Endothelial cell of umbilical vein (primary cell): ENCODE results near the gene HNMT. TPM values are rescaled to one million over a fixed set of nuclear protein-coding genes. Genes with fewer than 3 reads are reported as not detected.

Experiments
- BruUV-seq: library from RNA; stranded (reverse); fragments of 400-500 nt; replicated peaks from 2 replicates; lab custom pipeline; 2021; lab: Mats Ljungman, UMichigan
- CTCF ChIA-PET: fragments of 300-600, 350-600 bp; sonication (Branson Sonifier 250); formaldehyde crosslinking; loops from one replicate; lab custom pipeline; 2021; ENCODE audit warnings: antibody characterized with exemption, inconsistent platforms; lab: Charles Lee
- POLR2A ChIA-PET: fragments of 300-600, 350-600 bp; sonication (Branson Sonifier 250); formaldehyde crosslinking; loops from one replicate; lab custom pipeline; 2021; ENCODE audit warnings: antibody characterized with exemption, inconsistent platforms; lab: Charles Lee
- DNase-seq: peaks from one replicate; pipeline ENCODE4 v3.0.0-alpha.2; 2011; ENCODE audit warnings: low read depth, low spot score
- FAIRE-seq: peaks from 2 replicates; lab custom pipeline; 2011; peaks lifted over from hg19 to GRCh38; lab: Jason Lieb, UNC
- H2AFZ ChIP-seq: 2 replicates; pipeline ENCODE4 v1.6.0; 2012; ENCODE audit warnings: low read depth, low read length, control low read depth, inconsistent platforms
- H3K27ac ChIP-seq: 2 replicates; pipeline ENCODE4 v1.5.1; 2011; ENCODE audit warnings: low read depth, mild to moderate bottlenecking, control low read depth, low read length, moderate library complexity; ENCODE audit not compliant: insufficient read depth
- H3K27me3 ChIP-seq, 2 experiments: 2 replicates each; pipeline versions ENCODE4 v1.6.0 to v1.6.1; 2011; ENCODE audit warnings: low read length in 2 of 2, mixed read lengths in 1 of 2; ENCODE audit not compliant: control insufficient read depth in 2 of 2, insufficient read depth in 2 of 2
- H3K36me3 ChIP-seq, 2 experiments: 2 replicates in 1 of 2; 3 replicates in 1 of 2; pipeline ENCODE4 v1.5.1; 2011; ENCODE audit warnings: low read length in 2 of 2, mild to moderate bottlenecking in 1 of 2, moderate library complexity in 1 of 2; ENCODE audit not compliant: control insufficient read depth in 2 of 2, insufficient read depth in 2 of 2; ENCODE audit errors: extremely low read depth in 1 of 2
- H3K4me1 ChIP-seq: 3 replicates; pipeline ENCODE4 v1.5.1; 2011; ENCODE audit warnings: mild to moderate bottlenecking, low read length; ENCODE audit not compliant: control insufficient read depth, insufficient read depth; ENCODE audit errors: extremely low read depth
- H3K4me2 ChIP-seq: 2 replicates; pipeline ENCODE4 v1.6.1; 2011; ENCODE audit warnings: low read length, control low read depth, mixed read lengths; ENCODE audit not compliant: insufficient read depth
- H3K4me3 ChIP-seq, 3 experiments: fragments of 200-600 bp in 1 of 3; sonication (generic), shearing (Covaris generic) in 1 of 3; replicated peaks in 1 of 3; 2 replicates each; pipeline ENCODE4 v1.5.1; 2011 to 2016; ENCODE audit warnings: control low read depth in 3 of 3, low read length in 3 of 3, mild to moderate bottlenecking in 2 of 3, inconsistent platforms in 1 of 3, low read depth in 1 of 3, moderate library complexity in 1 of 3; ENCODE audit not compliant: insufficient read depth in 1 of 3
- H3K79me2 ChIP-seq: 2 replicates; pipeline ENCODE4 v1.6.0; 2012; ENCODE audit warnings: low read length, inconsistent platforms; ENCODE audit not compliant: control insufficient read depth, insufficient read depth
- H3K9ac ChIP-seq: replicated peaks from 2 replicates; pipeline ENCODE3; 2011; ENCODE audit warnings: low read length, control low read depth; ENCODE audit not compliant: insufficient read depth; ENCODE audit errors: extremely low read depth
- H3K9me1 ChIP-seq: replicated peaks from 3 replicates; pipeline ENCODE4 v1.6.0; 2011; ENCODE audit warnings: mild to moderate bottlenecking, low read length; ENCODE audit not compliant: control insufficient read depth, insufficient read depth; ENCODE audit errors: extremely low read depth
- H3K9me3 ChIP-seq: replicated peaks from 2 replicates; pipeline ENCODE4 v1.5.1; 2012; ENCODE audit warnings: low read length, inconsistent platforms; ENCODE audit not compliant: control insufficient read depth, insufficient read depth
- H4K20me1 ChIP-seq: replicated peaks from 2 replicates; pipeline ENCODE3; 2011; ENCODE audit warnings: mild to moderate bottlenecking, low read length; ENCODE audit not compliant: control insufficient read depth, insufficient read depth; ENCODE audit errors: extremely low read depth
- EZH2 ChIP-seq: IDR thresholded peaks from 2 replicates; pipeline ENCODE4 v1.6.1; 2012; ENCODE audit warnings: borderline replicate concordance, low read depth, mild to moderate bottlenecking, moderate library complexity, low read length, inconsistent platforms; ENCODE audit not compliant: severe bottlenecking
- FOS ChIP-seq: IDR thresholded peaks from 2 replicates; pipeline ENCODE4 v1.6.1; 2011; ENCODE audit warnings: mild to moderate bottlenecking, low read length, moderate library complexity, borderline replicate concordance; ENCODE audit not compliant: insufficient read depth
- GATA2 ChIP-seq: IDR thresholded peaks from 2 replicates; pipeline ENCODE4 v1.7.0; 2011; ENCODE audit warnings: low read depth, mild to moderate bottlenecking, moderate library complexity, mixed read lengths, low read length; ENCODE audit not compliant: insufficient read length, insufficient read depth
- JUN ChIP-seq: IDR thresholded peaks from 2 replicates; pipeline ENCODE4 v1.6.1; 2011; ENCODE audit warnings: borderline replicate concordance, low read depth; ENCODE audit not compliant: insufficient read length, insufficient read depth
- MYC ChIP-seq: IDR thresholded peaks from one replicate; pipeline ENCODE4 v1.6.1; 2011; ENCODE audit warnings: mild to moderate bottlenecking, low read depth, low read length
- POLR2A ChIP-seq: IDR thresholded peaks from 2 replicates; pipeline ENCODE4 v1.6.1; 2012; ENCODE audit warnings: low read depth, mild to moderate bottlenecking, control low read depth, low read length
- POLR2AphosphoS5 ChIP-seq: IDR thresholded peaks from 2 replicates; pipeline ENCODE4 v1.6.1; 2012; ENCODE audit warnings: low read depth, mild to moderate bottlenecking, control low read depth, low read length, moderate library complexity; ENCODE audit not compliant: insufficient read depth
- dilution Hi-C: fragments of 300-500 bp; cut with MboI; formaldehyde crosslinking; loops from one replicate; pipeline ENCODE4 v1.15.0; 2019; ENCODE audit warnings: low sequenced_read_pairs; ENCODE audit not compliant: extremely low pct_ligation_motif_present
- intact Hi-C: fragments of 100-400 bp; cut with micrococcal nuclease; formaldehyde crosslinking; loops from one replicate; pipeline ENCODE4 v1.10.0; 2022
- polyA plus RNA-seq, 4 experiments: library from polyadenylated mRNA; depleted of rRNA in 3 of 4; stranded (reverse) in 3 of 4; unstranded in 1 of 4; fragments of >200 nt; gene quantifications; 2 replicates each; pipeline versions ENCODE4 v1.2.1 to v1.2.3, GENCODE V29; 2011 to 2012; ENCODE audit warnings: missing spikeins in 1 of 4
- total RNA-seq: library from RNA; stranded (reverse); gene quantifications from 2 replicates; pipeline ENCODE4 v1.2.3, GENCODE V29; 2021
- TF ChIP-seq, protein P1 (sequence below): IDR thresholded peaks from 2 replicates; pipeline ENCODE4 v1.6.1; 2011; ENCODE audit not compliant: insufficient read depth, insufficient read length
- TF ChIP-seq, protein P2 (sequence below), 2 donors: IDR thresholded peaks; 1 replicate in 1 of 2; 2 replicates in 1 of 2; pipeline ENCODE4 v1.5.1; 2011; ENCODE audit warnings: low read length in 2 of 2, mild to moderate bottlenecking in 2 of 2, moderate library complexity in 2 of 2, control low read depth in 1 of 2, inconsistent platforms in 1 of 2, low read depth in 1 of 2; ENCODE audit not compliant: insufficient read depth in 1 of 2; ENCODE audit errors: extremely low read depth in 1 of 2

Gene HNMT
- total and polyA plus RNA-seq, 2 donors (not counting 3 experiments of a cell fraction or from before 2014, with no cell fraction given), result 8.6 to 16.9 TPM

DNA sequence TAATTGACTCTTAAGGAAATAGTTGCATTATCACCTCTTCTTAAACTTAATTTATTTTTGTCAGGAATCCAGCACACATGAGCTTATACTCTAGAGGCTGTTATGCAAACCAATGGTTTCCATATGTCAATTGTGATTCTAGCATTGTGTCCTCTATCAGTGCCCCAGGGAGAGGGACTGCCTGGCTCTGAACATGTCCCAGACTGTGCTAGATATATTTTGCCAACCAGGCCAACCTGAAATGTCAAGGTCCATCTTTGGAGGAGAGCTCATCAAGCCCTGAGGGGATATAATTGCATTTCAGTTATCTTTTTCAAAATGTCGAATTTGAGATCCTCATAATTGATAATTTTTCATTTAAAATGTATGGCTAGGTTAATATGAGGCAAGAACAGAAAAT is 34.2 kb downstream of the HNMT start:
- ChIA-PET POLR2A (no interaction called here), CTCF (interaction anchor here (0.6 kb wide), 1 partner anchor 279 kb away, joined by 4 read pairs; no protein-coding TSS in a partner anchor)
- H3K4me1 ChIP-seq, result no peaks in the 10 kb centered on the region
- no peak overlapping the region for H3K4me2 ChIP-seq
- no peaks in the 10 kb centered on the region for H3K9me1 ChIP-seq
- H3K27me3 ChIP-seq, result no peaks in the 10 kb centered on the region
- FAIRE-seq (no peak), DNase-seq (no peak)
- no TSS peak for BruUV-seq
- no peak overlapping the region for H3K27ac ChIP-seq
- no peaks in the 10 kb centered on the region for H3K36me3 ChIP-seq
- no peaks in the 10 kb centered on the region for H4K20me1 ChIP-seq
- no peak overlapping the region for H3K4me3 ChIP-seq
- H2AFZ ChIP-seq, result no peak overlapping the region
- dilution Hi-C loops (no loop called here), intact Hi-C loops (no loop called here)
- H3K79me2 ChIP-seq, result no peaks in the 10 kb centered on the region
- no peak overlapping the region for H3K9ac ChIP-seq
- no peaks in the 10 kb centered on the region for H3K9me3 ChIP-seq
- TF ChIP-seq EZH2, result no peak
- TF ChIP-seq, protein P1, sequence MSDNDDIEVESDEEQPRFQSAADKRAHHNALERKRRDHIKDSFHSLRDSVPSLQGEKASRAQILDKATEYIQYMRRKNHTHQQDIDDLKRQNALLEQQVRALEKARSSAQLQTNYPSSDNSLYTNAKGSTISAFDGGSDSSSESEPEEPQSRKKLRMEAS, result no peak
- TF ChIP-seq, protein P2, sequence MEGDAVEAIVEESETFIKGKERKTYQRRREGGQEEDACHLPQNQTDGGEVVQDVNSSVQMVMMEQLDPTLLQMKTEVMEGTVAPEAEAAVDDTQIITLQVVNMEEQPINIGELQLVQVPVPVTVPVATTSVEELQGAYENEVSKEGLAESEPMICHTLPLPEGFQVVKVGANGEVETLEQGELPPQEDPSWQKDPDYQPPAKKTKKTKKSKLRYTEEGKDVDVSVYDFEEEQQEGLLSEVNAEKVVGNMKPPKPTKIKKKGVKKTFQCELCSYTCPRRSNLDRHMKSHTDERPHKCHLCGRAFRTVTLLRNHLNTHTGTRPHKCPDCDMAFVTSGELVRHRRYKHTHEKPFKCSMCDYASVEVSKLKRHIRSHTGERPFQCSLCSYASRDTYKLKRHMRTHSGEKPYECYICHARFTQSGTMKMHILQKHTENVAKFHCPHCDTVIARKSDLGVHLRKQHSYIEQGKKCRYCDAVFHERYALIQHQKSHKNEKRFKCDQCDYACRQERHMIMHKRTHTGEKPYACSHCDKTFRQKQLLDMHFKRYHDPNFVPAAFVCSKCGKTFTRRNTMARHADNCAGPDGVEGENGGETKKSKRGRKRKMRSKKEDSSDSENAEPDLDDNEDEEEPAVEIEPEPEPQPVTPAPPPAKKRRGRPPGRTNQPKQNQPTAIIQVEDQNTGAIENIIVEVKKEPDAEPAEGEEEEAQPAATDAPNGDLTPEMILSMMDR (IDR thresholded peaks at IDR 0.05; ENCODE audit: extremely low read depth in 1 of 2, insufficient read depth in 1 of 2, low read depth in 1 of 2, low read length in 2 of 2), result no peak
- TF ChIP-seq JUN, result no peak
- TF ChIP-seq MYC, result no peak
- TF ChIP-seq FOS, result no peak
- no peak for TF ChIP-seq GATA2
- TF ChIP-seq POLR2AphosphoS5, result no peak
- TF ChIP-seq POLR2A, result no peak
